ENCODE results near the gene NCL.

GRCh38 chr2:231486851-231487596 is 22.7 kb upstream of the NCL start:
- TF ChIP-seq CTCF (conservative IDR thresholded peaks at IDR 0.05) (no peak), ZFX (IDR thresholded peaks at IDR 0.05) (no peak)

Data from C4-2B (cell line).